CD4-positive, alpha-beta T cell (primary cell): ENCODE data around the gene GOLPH3L. TPM values are rescaled to one million over a fixed set of nuclear protein-coding genes. Genes with fewer than 3 reads are reported as not detected.

ENCODE experiments used
- ATAC-seq: fragments of 200-7000 bp; cut with Tn5 transposase; one replicate; pipeline ENCODE4 v1.10.0; 2022; ENCODE audit warnings: mild to moderate bottlenecking; ENCODE audit not compliant: poor library complexity
- CTCF ChIA-PET: fragments of 350-600 bp; sonication (Branson Sonifier 250); formaldehyde crosslinking; loops from one replicate; lab custom pipeline; 2021; ENCODE audit warnings: antibody characterized with exemption, inconsistent platforms; lab: Charles Lee
- POLR2A ChIA-PET: fragments of 350-600 bp; sonication (Branson Sonifier 250); formaldehyde crosslinking; loops from one replicate; lab custom pipeline; 2021; ENCODE audit warnings: antibody characterized with exemption, inconsistent platforms; lab: Charles Lee
- DNase-seq, 14 experiments: peaks; one replicate each; pipeline ENCODE4 v3.0.0-alpha.2; 2013 to 2020; ENCODE audit warnings: mixed read lengths in 2 of 14
- H3K27ac ChIP-seq, 2 donors: one replicate each; pipeline versions ENCODE4 v1.5.1 to v1.7.0; 2013; ENCODE audit warnings: low read length in 2 of 2, low read depth in 1 of 2, mild to moderate bottlenecking in 1 of 2
- H3K27me3 ChIP-seq, 2 experiments: 1 replicate in 1 of 2; 2 replicates in 1 of 2; pipeline versions ENCODE4 v1.6.1 to v1.7.0; 2013; ENCODE audit warnings: low read length in 2 of 2, control low read depth in 1 of 2, mild to moderate bottlenecking in 1 of 2, moderate library complexity in 1 of 2; ENCODE audit not compliant: insufficient read depth in 2 of 2, control insufficient read depth in 1 of 2
- H3K36me3 ChIP-seq: one replicate; pipeline ENCODE4 v1.6.1; 2013; ENCODE audit warnings: low read length, control low read depth; ENCODE audit not compliant: insufficient read depth
- H3K4me1 ChIP-seq: one replicate; pipeline ENCODE4 v1.6.1; 2013; ENCODE audit warnings: low read length, control low read depth; ENCODE audit not compliant: insufficient read depth
- H3K4me3 ChIP-seq: one replicate; pipeline ENCODE4 v1.5.1; 2013; ENCODE audit warnings: mild to moderate bottlenecking, low read length, moderate library complexity
- H3K9me3 ChIP-seq, 2 experiments: 1 replicate in 1 of 2; 2 replicates in 1 of 2; pipeline versions ENCODE4 v1.6.1 to v1.7.0; 2013; ENCODE audit warnings: low read length in 2 of 2, mild to moderate bottlenecking in 2 of 2, control low read depth in 1 of 2, moderate library complexity in 1 of 2; ENCODE audit not compliant: control insufficient read depth in 1 of 2, insufficient read depth in 1 of 2
- H3K27ac Mint-ChIP-seq: one replicate; pipeline ENCODE4 v1.8.0; 2020; ENCODE audit warnings: mixed read lengths
- H3K27me3 Mint-ChIP-seq: one replicate; pipeline ENCODE4 v1.8.0; 2021; ENCODE audit warnings: mixed read lengths
- H3K36me3 Mint-ChIP-seq: one replicate; pipeline ENCODE4 v1.8.0; 2021; ENCODE audit warnings: low read depth, mixed read lengths
- H3K4me1 Mint-ChIP-seq: one replicate; pipeline ENCODE4 v1.8.0; 2021; ENCODE audit warnings: low read depth, mixed read lengths
- H3K4me3 Mint-ChIP-seq: one replicate; pipeline ENCODE4 v1.8.0; 2020; ENCODE audit warnings: mild to moderate bottlenecking, mixed read lengths
- H3K9me3 Mint-ChIP-seq: one replicate; pipeline ENCODE4 v1.8.0; 2020; ENCODE audit warnings: mixed read lengths
- intact Hi-C, 2 experiments: fragments of 100-400 bp; cut with DNase I in 1 of 2; cut with micrococcal nuclease in 1 of 2; formaldehyde crosslinking; loops; one replicate each; pipeline versions ENCODE4 v1.15.1 to v1.9.0; 2023 to 2025; cut with DNase I, micrococcal nuclease
- total RNA-seq, 174 experiments: library from RNA in 2 of 174; stranded (reverse) in 2 of 174; gene quantifications; one replicate each; pipeline ENCODE4 v1.2.3 and lab custom pipeline; 2021 to 2026
- TF ChIP-seq, protein P1 (sequence below): fragments of 200-600 bp; IDR thresholded peaks from one replicate; pipeline ENCODE4 v1.8.0; 2022; ENCODE audit warnings: antibody characterized with exemption, mild to moderate bottlenecking

Gene GOLPH3L
- total RNA-seq, 2 experiments from 2014 or later: 2.4 to 2.6 TPM

DNA sequence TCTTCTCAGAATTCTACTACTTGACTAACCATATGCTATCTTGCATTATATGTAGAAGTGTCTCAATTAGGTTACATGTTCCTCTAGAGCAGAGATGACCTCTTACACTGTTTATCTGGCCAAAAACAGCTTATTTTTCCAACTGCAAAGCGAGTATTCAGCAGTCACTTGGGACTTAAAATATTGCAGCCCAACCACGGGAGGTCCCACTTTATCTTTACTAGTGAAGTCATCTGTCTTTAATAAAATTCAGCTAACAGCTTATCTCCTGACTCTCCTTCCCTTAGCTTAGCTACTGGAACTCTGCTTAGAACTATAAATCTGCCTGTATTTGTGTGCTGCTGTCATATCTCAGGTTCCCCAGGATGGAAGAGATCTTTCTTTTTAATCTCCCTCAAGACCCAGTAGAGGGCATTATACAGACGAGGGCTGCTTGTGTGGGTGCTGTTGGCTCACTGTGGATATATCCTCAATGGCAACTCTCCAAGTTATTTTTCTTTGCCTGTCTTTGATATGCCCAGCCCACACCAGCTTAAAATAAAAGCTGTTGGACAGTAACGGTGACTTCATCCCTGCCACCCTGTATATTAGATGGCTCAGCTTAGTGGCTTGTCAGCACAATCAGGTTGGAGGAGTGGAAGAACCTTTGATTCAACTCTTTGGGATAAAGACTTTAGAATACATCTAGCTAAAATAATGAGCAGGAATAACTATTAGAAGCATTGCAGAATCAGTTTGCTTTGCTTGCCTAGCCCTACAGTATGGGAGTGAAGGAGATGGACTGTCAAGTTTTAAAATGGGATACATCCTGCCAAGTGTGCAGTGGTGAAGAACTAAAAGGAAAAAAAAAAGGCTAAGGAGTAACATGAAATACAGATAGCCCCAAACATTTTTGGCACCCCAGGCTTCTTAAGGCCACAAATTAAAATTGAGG lies 77.1 kb downstream of the GOLPH3L start:
- intact Hi-C loops: loop anchor here (2.0 to 10.0 kb wide), 3 partner anchors 155 to 535 kb away; partner anchors contain the start of gene TNFAIP8L2 (in 1 of the 2)
- Histone ChIP-seq H3K36me3 (peaks cover 47% of the 10 kb centered on the region), H3K27ac (no peak overlapping the region), H3K4me3 (no peak overlapping the region), H3K27me3 (no peaks in the 10 kb centered on the region), H3K9me3 (no peaks in the 10 kb centered on the region), H3K4me1 (peaks cover 41% of the 10 kb centered on the region)
- no peaks in the 10 kb centered on the region for H3K9me3 Mint-ChIP-seq
- ChIA-PET CTCF (interaction anchor here (0.8 to 7.3 kb wide), 10 partner anchors 8 to 71 kb away, joined by 3 to 131 read pairs (median 6); partner anchors contain the start of genes ADAMTSL4, ENSA and MCL1), POLR2A (interaction anchor here (0.6 to 14.1 kb wide), 6 partner anchors 9 to 71 kb away, joined by 3 to 501 read pairs (median 12); partner anchors contain the start of genes ADAMTSL4, ENSA and MCL1)
- TF ChIP-seq, protein P1, sequence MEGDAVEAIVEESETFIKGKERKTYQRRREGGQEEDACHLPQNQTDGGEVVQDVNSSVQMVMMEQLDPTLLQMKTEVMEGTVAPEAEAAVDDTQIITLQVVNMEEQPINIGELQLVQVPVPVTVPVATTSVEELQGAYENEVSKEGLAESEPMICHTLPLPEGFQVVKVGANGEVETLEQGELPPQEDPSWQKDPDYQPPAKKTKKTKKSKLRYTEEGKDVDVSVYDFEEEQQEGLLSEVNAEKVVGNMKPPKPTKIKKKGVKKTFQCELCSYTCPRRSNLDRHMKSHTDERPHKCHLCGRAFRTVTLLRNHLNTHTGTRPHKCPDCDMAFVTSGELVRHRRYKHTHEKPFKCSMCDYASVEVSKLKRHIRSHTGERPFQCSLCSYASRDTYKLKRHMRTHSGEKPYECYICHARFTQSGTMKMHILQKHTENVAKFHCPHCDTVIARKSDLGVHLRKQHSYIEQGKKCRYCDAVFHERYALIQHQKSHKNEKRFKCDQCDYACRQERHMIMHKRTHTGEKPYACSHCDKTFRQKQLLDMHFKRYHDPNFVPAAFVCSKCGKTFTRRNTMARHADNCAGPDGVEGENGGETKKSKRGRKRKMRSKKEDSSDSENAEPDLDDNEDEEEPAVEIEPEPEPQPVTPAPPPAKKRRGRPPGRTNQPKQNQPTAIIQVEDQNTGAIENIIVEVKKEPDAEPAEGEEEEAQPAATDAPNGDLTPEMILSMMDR: peak; percentile 11
- peaks cover 73% of the 10 kb centered on the region for H3K36me3 Mint-ChIP-seq
- ATAC-seq (peak; percentile 63), DNase-seq (peak in 4 of 14 experiments; percentile 15 to 61 (median 45))
- peaks cover 71% of the 10 kb centered on the region for H3K4me1 Mint-ChIP-seq
- peak overlapping the region; percentile 17 for H3K4me3 Mint-ChIP-seq
- H3K27me3 Mint-ChIP-seq: no peaks in the 10 kb centered on the region
- H3K27ac Mint-ChIP-seq: peak overlapping the region; percentile 84

DNA sequence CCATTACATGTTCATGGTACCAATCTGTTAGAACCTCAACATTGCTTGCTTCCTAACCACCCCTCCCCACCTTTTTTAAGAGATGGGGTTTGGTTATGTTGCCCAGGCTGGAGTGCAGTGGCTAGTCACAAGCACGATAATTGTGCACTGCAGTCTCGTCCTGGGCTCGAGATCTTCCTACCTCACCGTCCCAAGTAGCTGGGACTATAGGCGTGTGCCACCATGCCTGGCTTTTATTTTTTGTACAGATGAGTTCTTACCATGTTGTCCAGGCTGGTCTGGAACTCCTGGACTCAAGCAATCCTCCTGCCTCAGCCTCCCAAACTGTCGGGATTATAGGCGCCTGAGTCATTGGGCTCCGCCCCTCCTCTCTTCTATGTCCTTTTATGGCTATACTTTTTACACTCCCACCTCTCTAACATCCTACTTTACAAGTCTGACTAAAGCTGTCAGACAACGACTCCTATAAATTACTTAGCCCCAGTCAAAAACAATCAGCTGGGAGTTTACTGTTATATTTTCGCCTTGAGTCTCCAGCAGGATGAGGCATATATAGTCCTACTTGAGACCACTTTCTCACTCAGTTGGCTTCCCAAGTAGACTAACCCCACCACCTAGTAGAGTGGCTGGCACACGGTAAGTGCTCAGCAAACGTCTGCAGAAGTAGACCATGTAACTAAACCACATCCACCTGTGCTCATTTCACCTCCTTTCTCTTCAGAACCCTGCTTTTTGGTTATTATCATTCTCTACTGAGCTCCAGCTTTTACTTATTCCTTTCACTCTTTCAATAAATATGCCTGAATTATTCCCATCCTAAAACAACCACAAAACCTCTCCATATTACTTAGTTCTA lies 81.4 kb downstream of the GOLPH3L start:
- peak in 3 of 14 experiments; percentile 33 to 57 (median 41) for DNase-seq

More for the DNA sequence above, 81.4 kb downstream of the GOLPH3L start:
- intact Hi-C loops: no loop called here
- POLR2A ChIA-PET: interaction anchor here (0.7 to 3.0 kb wide), 8 partner anchors 14 to 54 kb away, joined by 3 to 12 read pairs (median 6); partner anchors contain the start of genes ENSA and MCL1
- CTCF ChIA-PET: interaction anchor here (0.9 to 3.6 kb wide), 3 partner anchors 14 to 54 kb away, joined by 3 to 28 read pairs (median 3); partner anchors contain the start of gene ENSA
- H3K4me1 ChIP-seq: peaks cover 62% of the 10 kb centered on the region
- H3K9me3 ChIP-seq: no peaks in the 10 kb centered on the region
- Mint-ChIP-seq H3K27me3 (no peaks in the 10 kb centered on the region), H3K9me3 (no peaks in the 10 kb centered on the region), H3K4me3 (peak overlapping the region; percentile 8), H3K27ac (peak overlapping the region; percentile 68), H3K36me3 (peaks cover 52% of the 10 kb centered on the region), H3K4me1 (peaks cover 70% of the 10 kb centered on the region)
- H3K27me3 ChIP-seq: no peaks in the 10 kb centered on the region
- H3K4me3 ChIP-seq: no peak overlapping the region
- ATAC-seq: no peak
- peaks cover 15% of the 10 kb centered on the region for H3K36me3 ChIP-seq
- TF ChIP-seq, protein P1: no peak
- no peak overlapping the region for H3K27ac ChIP-seq
